Calu3 (cell line): Measurements from ENCODE around the gene ZNF407. TPM values are rescaled to one million over a fixed set of nuclear protein-coding genes. Genes with fewer than 3 reads are reported as not detected.

Experiments
- BruUV-seq: library from RNA; stranded (reverse); fragments of 400-500 nt; replicated peaks from 2 replicates; lab custom pipeline; 2021; lab: Mats Ljungman, UMichigan
- CTCF ChIA-PET: fragments of 300-600 bp; sonication (Branson Sonifier 250); formaldehyde crosslinking; loops from one replicate; lab custom pipeline; 2022; ENCODE audit warnings: antibody characterized with exemption; lab: Charles Lee
- DNase-seq: peaks from one replicate; pipeline ENCODE4 v3.0.0; 2022
- H3K27ac Mint-ChIP-seq: one replicate; pipeline ENCODE4 v1.8.0; 2022; ENCODE audit warnings: mixed read lengths; ENCODE audit not compliant: unreplicated experiment
- H3K27me3 Mint-ChIP-seq: one replicate; pipeline ENCODE4 v1.8.0; 2022; ENCODE audit warnings: mixed read lengths; ENCODE audit not compliant: unreplicated experiment
- H3K36me3 Mint-ChIP-seq: one replicate; pipeline ENCODE4 v1.8.0; 2022; ENCODE audit warnings: mild to moderate bottlenecking, moderate library complexity, mixed read lengths; ENCODE audit not compliant: insufficient read depth, unreplicated experiment
- H3K4me1 Mint-ChIP-seq: one replicate; pipeline ENCODE4 v1.8.0; 2022; ENCODE audit warnings: mild to moderate bottlenecking, low read depth, mixed read lengths; ENCODE audit not compliant: unreplicated experiment
- H3K4me3 Mint-ChIP-seq: one replicate; pipeline ENCODE4 v1.8.0; 2022; ENCODE audit warnings: mild to moderate bottlenecking, low read depth, moderate library complexity, mixed read lengths; ENCODE audit not compliant: unreplicated experiment
- H3K9me3 Mint-ChIP-seq: one replicate; pipeline ENCODE4 v1.8.0; 2022; ENCODE audit warnings: low read depth, mixed read lengths; ENCODE audit not compliant: unreplicated experiment
- CTCF ChIP-seq: fragments of 200-600 bp; IDR thresholded peaks from one replicate; pipeline ENCODE4 v1.8.0; 2022; ENCODE audit warnings: antibody characterized with exemption; ENCODE audit not compliant: unreplicated experiment
- intact Hi-C: fragments of 100-400 bp; cut with micrococcal nuclease; formaldehyde crosslinking; loops from one replicate; pipeline ENCODE4 v1.10.0; 2022; ENCODE audit not compliant: unreplicated experiment
- total RNA-seq: library from RNA; stranded (reverse); gene quantifications from 2 replicates; pipeline ENCODE4 v1.2.3, GENCODE V29; 2022

ZNF407 gene
- total RNA-seq, 1 experiment from 2014 or later, result 17.4 TPM

GRCh38 chr18:74921057-74921820 is 323.6 kb downstream of the ZNF407 start:
- no peak for DNase-seq
- intact Hi-C loops, result no loop called here
- no TSS peak for BruUV-seq
- Mint-ChIP-seq H3K27ac (no peak overlapping the region), H3K27me3 (no peaks in the 10 kb centered on the region), H3K9me3 (no peaks in the 10 kb centered on the region), H3K36me3 (no peaks in the 10 kb centered on the region), H3K4me3 (no peak overlapping the region), H3K4me1 (no peaks in the 10 kb centered on the region)
- CTCF ChIA-PET, result no interaction called here
- TF ChIP-seq CTCF, result no peak

DNA sequence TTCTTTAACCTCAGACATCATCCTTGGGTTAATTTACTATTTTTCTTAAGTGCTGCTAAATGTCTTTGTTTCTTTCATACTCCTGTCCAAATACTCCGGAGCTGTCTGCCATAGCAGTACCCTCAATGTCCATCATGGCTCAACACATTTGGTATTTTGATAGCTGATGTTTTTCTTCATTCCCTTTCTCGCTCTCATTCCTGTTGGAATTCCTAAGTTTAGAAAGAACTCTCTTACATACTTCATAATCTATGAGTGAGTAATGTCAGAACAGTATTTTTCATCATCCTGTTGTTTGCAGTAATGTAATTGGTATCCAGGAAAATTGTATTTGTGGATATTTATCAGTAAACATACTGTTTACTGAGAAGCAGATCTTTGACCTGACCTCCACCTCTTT is 328.4 kb downstream of the ZNF407 start:
- Mint-ChIP-seq H3K4me1 (no peaks in the 10 kb centered on the region), H3K4me3 (no peak overlapping the region), H3K9me3 (no peaks in the 10 kb centered on the region), H3K36me3 (no peaks in the 10 kb centered on the region), H3K27ac (no peak overlapping the region), H3K27me3 (no peaks in the 10 kb centered on the region)
- intact Hi-C loops, result no loop called here
- no peak for TF ChIP-seq CTCF
- no TSS peak for BruUV-seq
- DNase-seq, result no peak
- CTCF ChIA-PET, result no interaction called here

GRCh38 chr18:74928194-74928968 is 330.7 kb downstream of the ZNF407 start:
- no peaks in the 10 kb centered on the region for H3K4me1 Mint-ChIP-seq
- no peaks in the 10 kb centered on the region for H3K27me3 Mint-ChIP-seq
- TF ChIP-seq CTCF, result no peak
- no TSS peak for BruUV-seq
- no peaks in the 10 kb centered on the region for H3K36me3 Mint-ChIP-seq
- H3K9me3 Mint-ChIP-seq, result no peaks in the 10 kb centered on the region
- CTCF ChIA-PET, result no interaction called here
- intact Hi-C loops, result no loop called here
- H3K27ac Mint-ChIP-seq, result no peak overlapping the region
- no peak for DNase-seq
- no peak overlapping the region for H3K4me3 Mint-ChIP-seq

DNA sequence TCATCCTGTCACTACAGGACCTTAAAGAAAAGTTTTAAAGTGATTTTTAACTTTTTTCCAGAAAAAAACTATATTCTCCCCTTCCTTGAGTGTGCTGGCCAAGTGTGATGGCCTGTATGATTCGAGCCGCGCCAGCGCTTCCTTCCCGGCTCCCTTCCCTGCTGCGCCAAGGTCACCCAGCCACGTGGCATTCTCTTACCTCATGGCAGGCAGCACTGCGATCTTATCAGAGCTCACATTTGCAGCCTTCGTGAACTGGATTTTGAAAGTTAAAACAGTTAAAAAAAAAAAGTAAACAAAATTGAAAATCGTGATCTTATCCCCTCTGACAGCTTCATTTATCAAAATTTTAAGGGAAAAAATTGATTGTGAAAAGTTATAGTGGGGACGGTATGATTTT is 331.4 kb downstream of the ZNF407 start:
- DNase-seq, result no peak
- Mint-ChIP-seq H3K36me3 (no peaks in the 10 kb centered on the region), H3K4me3 (no peak overlapping the region), H3K27me3 (no peaks in the 10 kb centered on the region), H3K27ac (no peak overlapping the region), H3K4me1 (no peaks in the 10 kb centered on the region), H3K9me3 (no peaks in the 10 kb centered on the region)
- intact Hi-C loops, result no loop called here
- no peak for TF ChIP-seq CTCF
- CTCF ChIA-PET, result no interaction called here
- BruUV-seq, result no TSS peak
